Midbrain (tissue), 1 donor: Measurements from ENCODE around the gene REN.

Source experiments
- DNase-seq: peaks from one replicate; lab custom pipeline; 2025; lab: John Stamatoyannopoulos, UW

REN gene

DNA sequence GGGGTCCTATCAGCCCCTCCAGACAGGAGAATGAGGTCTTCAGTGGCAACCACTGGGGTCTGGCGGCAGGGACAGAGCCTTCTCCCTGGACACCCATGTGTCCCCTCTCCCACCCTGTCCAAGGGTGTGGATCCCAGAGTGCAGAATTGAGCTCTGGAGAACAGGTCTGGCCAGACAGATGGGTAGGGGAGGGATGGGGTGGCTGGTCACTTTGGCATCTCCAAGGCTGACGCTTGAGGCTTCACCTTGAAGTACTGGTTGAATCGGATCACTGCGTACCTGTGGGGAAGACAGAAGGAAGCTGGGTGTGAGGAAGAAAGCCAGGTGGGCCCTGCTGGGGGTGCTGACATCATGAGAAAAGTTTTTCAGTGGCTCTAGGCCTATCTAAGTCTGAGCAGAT is 34.2 kb downstream of the REN start:
- DNase-seq = no peak

DNA sequence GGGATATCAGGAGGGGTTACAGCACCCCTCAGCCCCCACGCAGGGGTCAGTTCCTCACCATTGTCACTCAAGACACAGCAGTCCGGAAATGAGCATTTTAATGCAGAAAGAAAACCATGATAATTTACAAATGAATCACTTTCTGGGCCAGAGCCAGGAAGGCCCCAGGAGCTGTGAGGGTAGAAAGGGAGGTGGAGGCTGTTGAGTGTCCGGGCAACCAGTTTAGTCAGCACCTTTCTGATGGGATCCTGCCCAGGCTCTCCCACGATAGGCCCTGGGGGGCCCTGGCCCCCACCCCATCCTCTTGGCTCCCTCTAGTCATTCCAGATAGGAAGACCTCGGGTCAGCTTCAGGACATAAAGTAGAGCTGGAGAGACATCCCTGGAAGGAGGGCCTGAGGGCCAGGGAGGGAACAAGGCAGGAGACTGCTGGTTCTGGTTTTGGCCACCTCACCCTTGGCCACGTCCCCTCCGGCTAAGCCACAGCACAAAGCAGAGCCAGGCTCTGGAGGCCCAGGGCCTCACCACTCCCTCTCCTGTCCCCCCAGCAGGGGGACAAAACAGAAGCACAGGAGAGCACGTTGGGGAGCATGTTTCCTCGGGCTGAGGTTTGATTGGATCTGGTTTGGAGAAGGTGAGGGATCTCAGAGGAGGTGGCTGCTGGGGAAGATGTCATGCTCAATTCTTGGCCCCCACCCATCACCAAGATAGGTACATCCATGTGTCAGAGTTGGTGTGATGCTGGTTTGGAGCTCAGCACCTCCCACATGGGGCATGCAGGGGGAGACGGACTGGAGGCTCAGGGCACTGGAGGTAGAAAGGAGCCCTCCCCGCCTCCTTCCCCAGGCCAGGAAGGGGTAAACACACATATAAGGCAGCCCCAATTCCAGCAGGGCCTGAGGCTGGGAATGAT is 34.9 kb downstream of the REN start:
- no peak for DNase-seq

- no peak for DNase-seq
Measured at GRCh38 chr1:204130178-204130577, 36.0 kb downstream of the REN start.

GRCh38 chr1:204128964-204129896 is 36.9 kb downstream of the REN start:
- peak; percentile 51 for DNase-seq

- DNase-seq = no peak
Measured at GRCh38 chr1:204128464-204128963, 37.6 kb downstream of the REN start.

- peak; percentile 62 for DNase-seq
Measured at GRCh38 chr1:204127597-204128242, 38.4 kb downstream of the REN start.

DNA sequence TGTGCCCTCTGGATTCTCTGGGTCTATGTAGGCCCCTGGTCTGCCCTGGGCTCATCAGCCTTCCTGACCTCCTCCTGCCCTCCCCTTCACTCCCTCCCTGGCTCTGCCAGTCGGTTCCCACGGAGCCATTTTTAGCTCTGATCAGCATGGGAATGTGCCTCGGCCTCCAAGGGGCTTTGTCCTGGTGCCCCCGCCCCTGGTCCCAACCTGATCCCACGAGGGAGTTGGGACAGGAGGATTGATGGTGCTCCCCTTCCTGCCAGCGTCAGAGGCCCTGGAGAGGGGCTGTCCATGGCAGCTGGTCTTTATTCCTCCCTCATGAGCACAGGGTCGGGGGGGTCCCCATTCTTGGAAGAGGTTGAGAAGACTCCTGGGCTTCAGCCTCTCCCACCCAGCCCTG is 39.2 kb downstream of the REN start:
- no peak for DNase-seq

DNA sequence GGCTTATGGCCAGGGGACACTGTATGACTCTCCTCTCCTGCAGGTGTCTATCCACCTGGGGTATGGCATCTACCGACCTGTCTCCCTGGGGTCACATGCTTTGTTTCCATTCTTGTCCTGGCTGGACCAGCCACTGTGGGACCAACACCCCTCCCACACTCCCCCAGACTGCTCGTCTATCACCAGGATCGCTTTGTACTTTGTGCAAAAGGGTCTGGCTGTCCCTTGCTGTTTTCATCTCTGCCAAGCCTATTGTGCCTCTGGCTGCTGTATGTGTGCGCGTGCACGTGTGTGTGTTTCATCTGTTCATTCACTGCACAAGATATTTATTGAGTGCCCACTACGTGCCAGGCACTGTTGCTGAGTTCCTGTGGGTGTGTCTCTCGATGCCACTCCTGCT is 39.8 kb downstream of the REN start:
- no peak for DNase-seq

DNA sequence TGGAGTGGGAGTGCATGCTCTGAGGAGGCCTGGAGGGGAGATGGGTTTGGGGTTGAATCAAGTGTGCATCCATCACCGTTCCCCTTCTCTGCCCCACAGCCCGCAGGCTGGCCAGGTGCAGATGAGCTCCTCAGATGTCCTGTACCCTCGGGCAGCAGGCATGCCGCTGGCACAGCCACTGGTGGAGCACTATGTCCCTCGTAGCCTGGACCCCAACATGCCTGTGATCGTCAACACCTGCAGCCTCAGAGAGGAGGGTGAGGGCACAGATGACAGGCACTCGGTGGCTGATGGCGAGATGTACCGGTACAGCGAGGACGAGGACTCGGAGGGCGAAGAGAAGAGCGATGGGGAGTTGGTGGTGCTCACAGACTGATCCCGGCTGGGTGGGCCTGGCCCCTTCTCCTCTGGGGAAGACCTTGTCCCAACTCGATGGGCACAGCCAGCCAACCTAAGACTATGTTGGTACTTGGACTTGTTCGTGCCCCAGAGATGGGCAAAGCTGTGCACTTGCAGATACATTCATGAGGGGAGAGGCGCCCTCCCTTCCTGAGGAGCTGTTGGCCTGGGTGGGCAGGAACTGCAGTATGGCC is 40.3 kb downstream of the REN start:
- no peak for DNase-seq

DNA sequence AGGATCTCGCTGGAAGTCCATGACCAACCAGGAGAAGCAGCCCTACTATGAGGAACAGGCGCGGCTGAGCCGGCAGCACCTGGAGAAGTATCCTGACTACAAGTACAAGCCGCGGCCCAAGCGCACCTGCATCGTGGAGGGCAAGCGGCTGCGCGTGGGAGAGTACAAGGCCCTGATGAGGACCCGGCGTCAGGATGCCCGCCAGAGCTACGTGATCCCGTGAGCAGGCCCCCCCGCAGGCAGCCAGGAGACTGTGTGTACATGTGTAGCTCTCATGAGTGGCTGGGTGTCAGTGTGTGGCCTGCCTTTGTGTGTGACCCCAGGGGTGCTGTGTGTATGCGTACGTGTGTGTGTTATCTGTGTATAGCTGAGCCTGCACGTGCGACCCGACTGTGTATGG is 41.5 kb downstream of the REN start:
- DNase-seq = no peak

DNA sequence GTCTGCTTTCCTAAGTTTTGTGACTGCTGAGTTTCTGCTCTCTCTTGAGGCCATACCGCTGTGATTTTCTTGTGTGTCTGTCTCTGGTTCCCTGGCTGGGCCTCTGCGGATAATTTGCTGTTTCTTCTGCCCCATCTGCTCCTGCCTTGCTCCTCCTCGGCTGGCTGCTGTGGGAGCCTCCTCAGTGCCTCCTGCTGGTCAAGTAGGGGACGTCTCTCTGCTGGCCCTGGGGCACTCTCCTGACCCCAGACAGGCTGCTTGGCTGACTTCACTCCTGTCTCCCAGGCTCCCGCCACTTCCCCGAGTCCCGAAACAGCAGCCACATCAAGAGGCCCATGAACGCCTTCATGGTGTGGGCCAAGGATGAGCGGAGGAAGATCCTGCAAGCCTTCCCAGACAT is 42.8 kb downstream of the REN start:
- no peak for DNase-seq

DNA sequence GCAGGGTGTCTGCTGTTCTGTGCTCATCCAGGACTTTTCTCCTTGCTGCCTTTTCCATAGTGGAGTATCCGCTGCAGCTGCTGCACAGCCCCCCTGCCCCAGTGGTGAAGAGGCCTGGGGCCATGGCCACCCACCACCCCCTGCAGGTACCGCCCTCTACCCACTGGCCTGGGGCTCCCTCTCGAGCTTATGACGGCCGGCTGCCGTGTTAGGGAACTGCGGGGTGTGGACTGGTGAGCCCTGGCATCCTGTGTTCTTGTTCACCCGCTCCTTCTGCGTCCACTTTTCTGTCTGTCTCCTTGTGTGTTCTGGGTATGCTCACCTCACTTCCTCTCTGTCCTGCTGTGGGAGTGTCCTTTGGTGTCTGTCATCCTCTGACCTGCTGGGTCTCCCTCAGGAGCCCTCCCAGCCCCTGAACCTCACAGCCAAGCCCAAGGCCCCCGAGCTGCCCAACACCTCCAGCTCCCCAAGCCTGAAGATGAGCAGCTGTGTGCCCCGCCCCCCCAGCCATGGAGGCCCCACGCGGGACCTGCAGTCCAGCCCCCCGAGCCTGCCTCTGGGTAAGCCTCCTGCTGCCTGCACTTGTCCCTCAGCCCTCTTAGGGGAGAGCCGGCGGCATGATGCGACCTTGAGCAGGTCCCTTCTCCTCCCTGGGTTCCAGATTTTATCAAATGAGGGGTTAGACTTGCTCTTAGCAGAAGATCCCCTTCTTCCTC is 44.1 kb downstream of the REN start:
- DNase-seq = no peak

DNA sequence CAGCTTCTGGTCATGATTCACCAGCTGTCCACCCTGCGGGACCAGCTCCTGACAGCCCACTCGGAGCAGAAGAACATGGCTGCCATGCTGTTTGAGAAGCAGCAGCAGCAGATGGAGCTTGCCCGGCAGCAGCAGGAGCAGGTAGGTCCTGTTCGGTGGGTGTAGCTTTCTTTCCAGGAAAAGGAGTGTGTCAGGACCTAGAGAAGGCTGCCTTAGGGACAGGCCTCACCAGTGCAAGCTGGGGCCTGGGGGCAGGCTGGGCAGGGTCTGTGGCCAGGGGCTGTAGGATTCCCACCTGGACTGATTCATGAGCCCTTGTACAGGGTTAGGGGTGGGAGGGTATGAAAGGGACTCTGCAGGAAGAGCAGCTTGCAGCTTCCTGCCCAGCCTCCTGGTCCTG is 49.6 kb downstream of the REN start:
- no peak for DNase-seq

- no peak for DNase-seq
Measured at GRCh38 chr1:204115116-204115515, 51.0 kb downstream of the REN start.

DNA sequence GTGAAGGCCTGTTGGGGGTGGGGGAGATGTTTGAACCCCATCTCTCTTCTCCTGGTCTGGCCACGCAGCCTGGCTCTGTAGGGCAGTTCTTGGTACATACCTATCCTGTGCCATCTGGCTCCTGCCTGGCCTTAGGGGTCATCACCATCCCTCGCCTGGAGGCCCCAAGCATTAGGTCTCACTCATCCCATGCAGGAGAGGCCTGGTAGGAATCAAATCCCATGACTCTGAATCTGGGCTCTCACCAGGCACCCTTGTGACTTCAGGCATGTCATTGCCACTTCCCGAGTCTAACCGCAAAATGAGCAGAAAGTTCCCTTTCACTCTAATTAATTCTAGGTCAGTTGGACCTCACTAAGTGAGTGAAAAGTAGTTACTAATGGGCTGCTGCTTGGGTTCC is 51.5 kb downstream of the REN start:
- no peak for DNase-seq

GRCh38 chr1:204113896-204114295 is 52.2 kb downstream of the REN start:
- no peak for DNase-seq

GRCh38 chr1:204112876-204113730 is 53.0 kb downstream of the REN start:
- DNase-seq = no peak

GRCh38 chr1:204110894-204111633 is 55.1 kb downstream of the REN start:
- no peak for DNase-seq
